GM12874 (cell line): ENCODE measurements around the gene PRPF31.

ENCODE experiments used
- TF ChIP-seq, protein P1 (sequence below): IDR thresholded peaks from 2 replicates; pipeline ENCODE4 v1.5.1; 2011; ENCODE audit warnings: low read depth, mild to moderate bottlenecking, control low read depth, low read length, moderate library complexity; ENCODE audit not compliant: insufficient read depth

Gene PRPF31

GRCh38 chr19:54121259-54121658 lies 5.7 kb downstream of the PRPF31 start:
- TF ChIP-seq, protein P1, sequence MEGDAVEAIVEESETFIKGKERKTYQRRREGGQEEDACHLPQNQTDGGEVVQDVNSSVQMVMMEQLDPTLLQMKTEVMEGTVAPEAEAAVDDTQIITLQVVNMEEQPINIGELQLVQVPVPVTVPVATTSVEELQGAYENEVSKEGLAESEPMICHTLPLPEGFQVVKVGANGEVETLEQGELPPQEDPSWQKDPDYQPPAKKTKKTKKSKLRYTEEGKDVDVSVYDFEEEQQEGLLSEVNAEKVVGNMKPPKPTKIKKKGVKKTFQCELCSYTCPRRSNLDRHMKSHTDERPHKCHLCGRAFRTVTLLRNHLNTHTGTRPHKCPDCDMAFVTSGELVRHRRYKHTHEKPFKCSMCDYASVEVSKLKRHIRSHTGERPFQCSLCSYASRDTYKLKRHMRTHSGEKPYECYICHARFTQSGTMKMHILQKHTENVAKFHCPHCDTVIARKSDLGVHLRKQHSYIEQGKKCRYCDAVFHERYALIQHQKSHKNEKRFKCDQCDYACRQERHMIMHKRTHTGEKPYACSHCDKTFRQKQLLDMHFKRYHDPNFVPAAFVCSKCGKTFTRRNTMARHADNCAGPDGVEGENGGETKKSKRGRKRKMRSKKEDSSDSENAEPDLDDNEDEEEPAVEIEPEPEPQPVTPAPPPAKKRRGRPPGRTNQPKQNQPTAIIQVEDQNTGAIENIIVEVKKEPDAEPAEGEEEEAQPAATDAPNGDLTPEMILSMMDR, result no peak

GRCh38 chr19:54123682-54124081 lies 8.1 kb downstream of the PRPF31 start:
- TF ChIP-seq, protein P1, result no peak

DNA sequence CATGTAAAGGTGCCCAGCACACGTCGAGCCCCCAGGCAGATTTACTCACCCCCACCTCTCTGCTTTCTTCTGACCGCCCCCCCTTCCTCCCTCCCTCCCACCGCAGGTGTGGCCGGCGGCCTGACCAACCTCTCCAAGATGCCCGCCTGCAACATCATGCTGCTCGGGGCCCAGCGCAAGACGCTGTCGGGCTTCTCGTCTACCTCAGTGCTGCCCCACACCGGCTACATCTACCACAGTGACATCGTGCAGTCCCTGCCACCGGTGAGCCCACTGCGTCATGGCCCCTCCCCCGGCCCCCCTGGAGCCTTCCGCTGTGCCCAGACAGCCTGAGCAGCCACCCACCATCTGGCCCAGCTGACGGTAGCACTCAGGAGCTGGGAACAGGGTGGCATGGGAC lies 8.8 kb downstream of the PRPF31 start:
- TF ChIP-seq, protein P1, result no peak

- TF ChIP-seq, protein P1, result no peak
These were observed 10.2 kb downstream of the PRPF31 start for GRCh38 chr19:54125713-54126112.

- TF ChIP-seq, protein P1, result no peak
These were observed 12.3 kb downstream of the PRPF31 start for GRCh38 chr19:54127688-54128440.

DNA sequence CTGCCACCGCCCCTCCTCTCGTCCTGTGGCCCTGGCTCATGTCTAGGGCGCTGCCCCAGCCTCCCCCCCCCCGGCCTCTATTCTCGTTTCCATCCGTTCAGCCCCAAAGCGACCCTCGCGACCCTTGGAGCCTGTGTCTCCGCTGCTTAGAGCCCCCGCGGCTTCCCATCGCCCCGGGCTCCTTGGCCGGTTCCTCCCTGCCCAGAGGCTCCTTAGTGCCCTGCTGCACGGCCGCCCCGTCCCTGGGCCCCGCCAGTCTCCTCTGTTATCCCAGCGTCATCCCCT lies 12.8 kb downstream of the PRPF31 start:
- TF ChIP-seq, protein P1, result no peak

GRCh38 chr19:54128796-54129616 lies 13.5 kb downstream of the PRPF31 start:
- TF ChIP-seq, protein P1, result no peak
